Measurements from ENCODE around the gene USP6NL.
"Not testable (repeated sequence)": the region's sequence is repeated elsewhere in the genome, so short reads cannot be mapped to it uniquely, and the experiment has no call there.

Gene USP6NL

DNA sequence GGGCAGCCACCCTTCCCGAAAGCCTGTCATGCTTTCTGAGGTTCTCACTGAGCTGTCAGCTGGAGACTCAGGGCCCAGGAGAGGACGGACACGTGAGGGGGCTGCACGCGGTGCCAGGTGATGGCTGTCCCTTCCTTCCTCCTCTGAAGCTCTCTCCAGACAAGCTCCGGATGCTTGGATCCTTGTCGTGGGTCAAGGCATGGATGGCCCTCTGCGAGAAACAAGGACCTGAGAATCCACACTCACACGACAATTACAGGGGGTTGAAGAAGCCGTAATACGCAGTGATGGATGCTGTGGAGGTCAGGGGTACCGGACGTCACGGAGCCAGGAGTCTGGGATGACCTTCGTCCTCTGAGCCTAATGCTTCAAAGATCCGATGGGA is 170.3 kb downstream of the USP6NL start:
- no peak for DNase-seq

DNA sequence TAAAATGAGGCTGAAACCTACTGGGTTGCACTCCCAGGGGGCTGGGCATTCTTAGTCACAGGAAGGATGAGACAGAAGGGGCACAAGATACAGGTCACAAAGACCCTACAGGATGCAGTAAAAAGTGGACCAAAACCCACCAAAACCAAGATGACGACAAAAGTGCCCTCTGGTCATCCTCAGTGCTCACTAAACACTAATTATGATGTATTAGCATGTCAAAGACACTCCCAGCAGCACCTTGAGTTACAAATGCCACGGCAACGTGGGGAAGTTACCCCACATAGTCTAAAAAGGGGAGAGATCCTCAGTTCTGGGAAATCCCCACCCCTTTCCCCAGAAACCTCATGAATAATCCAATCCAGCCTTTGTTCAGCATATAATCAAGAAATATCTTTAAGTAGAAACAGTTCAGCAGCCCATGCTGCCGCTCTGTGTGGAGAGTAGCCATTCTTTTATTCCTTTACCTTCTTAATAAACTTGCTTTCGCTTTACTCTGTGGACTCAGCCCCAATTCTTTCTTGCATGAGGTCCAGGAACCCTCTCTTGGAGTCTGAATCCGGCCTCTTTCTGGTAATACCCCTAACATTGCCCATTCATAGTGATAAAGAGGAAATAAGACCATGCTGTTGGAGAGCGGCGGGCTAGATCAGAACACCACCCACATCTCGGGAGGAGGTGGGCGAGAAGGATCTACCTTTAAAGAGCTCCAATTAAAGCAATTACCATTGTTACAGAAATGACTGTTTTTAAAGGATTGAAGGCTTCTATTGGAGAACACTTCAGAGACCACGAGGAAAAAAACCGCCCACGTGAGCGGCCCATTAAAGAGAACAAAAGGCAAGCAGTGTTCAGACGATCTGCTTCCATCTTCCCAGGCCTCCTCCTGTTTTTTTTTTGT is 170.9 kb downstream of the USP6NL start:
- DNase-seq = peak; percentile 8

DNA sequence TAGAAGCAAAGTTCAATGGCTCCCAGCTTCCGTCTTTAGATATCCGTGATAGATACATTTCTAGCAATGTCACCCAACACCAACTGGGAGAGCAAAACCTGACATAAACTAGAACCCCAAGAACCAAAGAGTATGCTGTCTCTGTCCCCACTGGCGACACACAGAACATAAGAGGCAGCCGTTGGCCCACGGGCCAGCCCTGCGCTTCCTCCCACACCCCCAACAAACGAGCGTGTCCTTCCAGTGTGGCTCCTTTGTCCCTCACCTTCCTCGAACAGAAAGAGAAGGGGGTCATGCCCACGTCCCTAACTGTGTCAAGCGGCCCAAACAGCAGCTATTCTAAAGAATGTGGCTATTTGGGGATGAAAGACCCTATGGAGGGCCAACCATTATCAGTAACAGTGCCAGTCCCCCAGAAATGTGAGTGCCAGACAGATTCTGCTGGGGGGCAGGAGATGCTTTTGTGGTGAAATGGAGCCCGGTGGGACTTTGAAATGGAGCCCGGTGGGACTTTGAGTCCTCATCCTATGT is 171.9 kb downstream of the USP6NL start:
- no peak for DNase-seq

DNA sequence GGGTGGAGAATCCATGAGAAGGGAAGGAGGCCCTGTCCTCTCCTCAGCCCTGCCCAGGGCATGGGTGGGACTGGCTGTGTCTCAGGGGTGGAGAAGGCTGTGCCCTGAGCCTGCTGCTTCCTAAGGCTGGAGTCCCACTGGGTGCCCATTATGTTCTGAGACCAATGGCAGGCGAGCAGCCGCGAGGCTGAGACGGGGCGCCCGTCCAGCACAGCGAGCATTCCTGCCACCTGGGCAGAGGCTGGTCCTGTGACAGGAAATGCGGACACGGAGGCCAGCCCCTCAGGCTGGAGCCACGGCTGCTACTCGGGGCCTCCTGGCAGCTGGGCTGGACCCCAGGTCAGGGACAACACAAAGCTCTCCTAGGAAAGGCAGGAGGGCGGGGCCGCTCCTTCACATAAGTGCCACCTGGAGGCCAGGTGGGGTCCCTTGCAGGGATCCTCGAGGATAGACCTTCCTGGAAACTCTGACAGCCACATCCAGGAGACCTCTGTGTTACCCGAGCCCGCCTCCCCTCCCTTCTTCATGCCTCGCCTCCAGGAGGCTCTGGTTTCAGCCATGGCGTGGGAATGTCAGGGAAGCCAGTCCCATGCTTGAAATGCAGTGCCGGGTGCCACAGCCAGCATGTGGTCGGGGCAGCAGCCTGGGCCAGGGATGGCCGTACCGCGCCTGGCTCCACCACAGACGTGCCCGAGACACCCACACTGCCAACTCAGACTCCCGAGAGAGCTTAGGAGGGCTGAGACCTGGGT is 173.9 kb downstream of the USP6NL start:
- DNase-seq = no peak

DNA sequence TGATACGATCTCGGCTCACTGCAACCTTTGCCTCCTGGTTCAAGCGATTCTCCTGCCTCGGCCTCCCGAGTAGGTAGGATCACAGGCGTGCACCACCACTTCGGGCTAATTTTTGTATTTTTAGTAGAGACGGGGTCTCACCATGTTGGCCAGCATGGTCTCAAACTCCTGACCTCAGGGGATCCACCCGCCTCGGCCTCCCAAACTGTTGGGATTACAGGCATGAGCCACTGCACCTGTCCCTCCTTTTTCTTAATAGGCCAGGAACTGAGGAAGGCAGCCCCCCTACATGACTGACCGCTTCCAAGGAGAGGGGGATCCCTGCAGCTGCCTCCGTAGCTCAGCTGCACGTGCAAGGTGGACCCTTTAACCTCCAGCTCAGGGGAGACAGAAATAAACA is 175.0 kb downstream of the USP6NL start:
- not testable (repeated sequence) for DNase-seq

DNA sequence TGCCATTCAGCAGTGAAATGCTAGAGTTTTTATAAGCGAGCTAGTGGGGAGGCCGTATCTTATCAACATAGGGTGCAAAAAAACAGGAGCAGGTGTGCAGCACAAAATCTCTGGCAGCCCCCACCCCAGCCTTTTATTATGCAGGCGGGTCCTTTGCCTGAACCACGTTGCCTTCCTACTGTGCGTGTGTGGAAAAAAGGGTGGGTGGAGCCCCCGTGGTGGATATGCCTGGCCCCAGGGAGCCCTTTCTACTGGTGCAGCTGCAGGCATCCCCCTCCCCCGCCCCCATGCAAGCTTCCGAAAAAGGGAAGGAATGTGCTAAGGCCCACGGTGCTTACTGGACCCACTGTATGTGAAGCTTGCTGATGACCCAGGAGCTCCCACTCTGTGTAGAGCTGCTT is 175.9 kb downstream of the USP6NL start:
- no peak for DNase-seq

DNA sequence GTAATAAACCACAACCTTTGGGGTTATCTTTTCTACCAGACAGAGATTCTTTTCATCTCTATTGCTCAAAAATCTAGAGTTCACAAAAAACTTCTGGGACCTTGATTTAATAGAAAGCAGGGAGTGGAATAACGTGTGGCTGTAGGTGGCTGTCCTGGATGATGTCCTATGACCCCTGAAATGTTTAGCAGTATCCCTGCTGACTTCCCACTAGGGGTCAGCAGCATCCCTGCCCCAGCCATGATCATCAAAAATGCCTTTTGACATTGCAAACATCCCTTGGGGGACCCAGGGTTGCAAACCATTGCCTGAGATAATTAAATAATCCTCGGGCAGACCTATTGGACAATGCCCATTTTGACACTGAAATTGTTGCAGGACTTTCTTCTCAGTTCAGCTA is 177.1 kb downstream of the USP6NL start:
- no peak for DNase-seq

DNA sequence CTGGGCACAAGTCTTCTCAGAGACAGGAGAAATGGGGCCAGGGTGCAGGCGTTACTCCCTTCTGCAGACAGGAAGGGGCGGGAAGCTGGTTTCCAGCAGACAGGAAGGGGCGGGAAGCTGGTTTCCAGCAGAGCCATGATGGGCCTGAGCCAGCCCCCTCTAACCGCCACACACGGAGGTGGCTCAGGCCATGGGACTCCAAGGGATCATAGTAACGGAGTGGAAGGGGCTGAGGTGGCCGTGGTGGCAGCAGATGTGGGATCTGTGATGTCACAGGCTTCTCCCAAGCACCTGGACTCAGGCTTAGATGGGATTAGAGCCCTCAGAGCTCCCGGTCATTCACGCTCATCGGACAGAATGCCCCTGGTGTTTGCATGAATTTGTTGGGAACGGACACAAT is 177.8 kb downstream of the USP6NL start:
- DNase-seq = no peak

DNA sequence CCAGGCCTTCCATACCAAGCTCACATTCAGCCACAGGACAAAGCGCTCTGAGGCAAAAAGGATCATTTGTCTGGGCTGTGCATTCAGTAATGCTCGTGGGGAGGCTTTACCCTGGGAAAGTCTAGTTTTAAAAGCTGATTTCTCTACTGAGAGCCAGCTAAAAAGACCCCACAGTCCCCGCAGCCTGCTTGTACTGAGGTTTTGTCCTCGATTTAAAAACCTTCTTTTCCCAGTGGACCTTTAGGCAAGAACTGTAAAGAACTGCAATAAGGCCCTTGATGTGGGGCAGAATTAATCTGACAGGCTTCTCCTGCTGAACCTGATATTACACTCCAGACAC is 180.3 kb downstream of the USP6NL start:
- no peak for DNase-seq

DNA sequence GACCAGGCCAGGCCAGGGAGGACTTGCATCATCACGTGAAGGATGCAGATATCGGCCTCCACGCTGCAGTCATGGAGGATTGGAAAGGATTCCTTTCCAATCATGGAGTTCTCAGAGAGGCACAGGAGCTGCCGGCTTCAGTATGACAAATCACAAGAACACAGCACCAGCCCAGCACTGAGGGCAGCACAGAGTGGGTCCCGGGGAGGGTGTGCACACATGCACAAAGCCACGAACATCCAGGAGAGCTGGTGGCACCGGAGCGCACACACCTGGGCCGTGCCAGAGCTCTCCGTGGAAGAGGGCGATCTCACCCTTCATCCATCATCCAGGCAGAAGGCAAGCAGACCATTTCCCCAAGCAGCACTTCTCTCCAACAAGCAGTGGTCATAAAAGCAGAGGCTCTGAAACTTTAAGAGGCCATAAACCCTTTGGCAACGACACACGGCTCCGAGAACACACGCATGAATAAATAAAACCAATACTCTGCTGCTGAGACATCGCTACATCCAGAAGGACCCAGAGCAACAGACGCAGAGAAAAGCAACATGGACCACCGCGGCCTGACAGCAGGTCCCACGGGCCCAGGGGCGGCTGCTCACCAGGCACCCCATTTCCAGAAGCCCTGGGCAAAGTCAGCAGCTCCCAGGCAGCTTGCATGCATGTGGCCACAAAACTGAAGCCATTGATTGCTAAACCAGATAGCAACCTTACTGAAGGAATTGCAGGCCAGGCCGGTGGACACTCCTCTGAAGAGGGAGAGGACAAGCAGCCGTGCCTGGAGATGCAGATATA is 180.8 kb downstream of the USP6NL start:
- no peak for DNase-seq

DNA sequence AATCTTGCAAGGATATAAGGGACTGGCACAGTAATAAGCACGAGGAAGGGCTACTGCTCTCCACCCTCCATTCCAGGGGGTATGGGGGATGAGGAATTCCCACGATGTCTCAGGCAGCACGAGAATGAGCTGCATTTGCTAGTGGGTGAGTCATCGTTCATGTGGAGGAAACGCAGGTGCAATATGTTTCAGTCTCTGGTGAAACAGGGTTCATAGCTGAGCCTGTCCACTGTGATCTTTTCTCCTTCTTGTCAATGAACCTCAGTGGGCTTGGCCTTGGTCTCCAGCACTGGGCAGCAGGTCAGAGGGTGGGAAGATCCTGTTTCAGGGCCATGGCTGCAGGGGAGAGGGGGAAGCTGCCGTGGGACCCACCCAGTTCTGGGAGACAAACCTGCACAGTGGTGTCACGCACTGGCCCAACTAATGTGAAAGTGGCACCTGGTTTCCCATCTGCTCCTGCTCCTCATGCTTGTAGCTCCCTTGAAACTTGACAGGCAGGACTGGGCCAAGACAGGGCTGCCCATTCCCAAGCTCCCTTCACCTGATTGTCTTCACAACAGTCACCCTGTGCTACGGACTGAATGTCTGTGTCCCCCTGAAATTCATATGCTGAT is 181.9 kb downstream of the USP6NL start:
- DNase-seq = no peak

DNA sequence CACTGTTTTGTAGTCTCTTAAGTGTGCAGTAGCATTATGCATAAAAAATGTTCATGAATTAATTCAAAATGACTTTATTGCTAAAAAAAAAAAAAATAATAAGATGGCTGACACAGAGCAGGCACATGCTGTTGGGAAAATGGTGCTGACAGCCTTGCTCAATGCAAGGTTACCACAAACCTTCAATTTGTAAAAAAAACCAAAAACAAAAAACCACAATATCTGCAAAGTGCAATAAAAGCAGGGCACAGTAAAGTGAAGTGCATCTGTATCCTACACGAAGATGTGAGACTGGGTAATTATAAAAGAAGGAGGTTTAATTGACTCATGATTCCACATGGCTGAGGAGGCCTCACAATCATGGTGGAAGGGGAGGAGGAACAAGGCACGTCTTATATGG is 185.8 kb downstream of the USP6NL start:
- DNase-seq = no peak

DNA sequence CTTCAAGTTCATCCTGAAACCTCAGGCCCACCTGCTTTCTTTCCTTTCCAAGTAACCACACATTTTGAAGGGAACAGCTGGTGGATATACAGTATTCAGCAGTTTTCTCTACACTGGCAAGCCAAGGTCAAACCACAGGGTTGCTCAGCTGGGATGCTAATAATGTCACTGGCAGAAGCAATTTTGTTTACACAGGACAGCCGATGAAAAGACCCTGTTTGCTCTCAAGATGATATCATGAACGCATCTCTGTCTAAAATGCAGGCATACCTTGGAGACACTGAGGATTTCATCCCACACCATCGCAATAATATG is 186.2 kb downstream of the USP6NL start:
- no peak for DNase-seq

DNA sequence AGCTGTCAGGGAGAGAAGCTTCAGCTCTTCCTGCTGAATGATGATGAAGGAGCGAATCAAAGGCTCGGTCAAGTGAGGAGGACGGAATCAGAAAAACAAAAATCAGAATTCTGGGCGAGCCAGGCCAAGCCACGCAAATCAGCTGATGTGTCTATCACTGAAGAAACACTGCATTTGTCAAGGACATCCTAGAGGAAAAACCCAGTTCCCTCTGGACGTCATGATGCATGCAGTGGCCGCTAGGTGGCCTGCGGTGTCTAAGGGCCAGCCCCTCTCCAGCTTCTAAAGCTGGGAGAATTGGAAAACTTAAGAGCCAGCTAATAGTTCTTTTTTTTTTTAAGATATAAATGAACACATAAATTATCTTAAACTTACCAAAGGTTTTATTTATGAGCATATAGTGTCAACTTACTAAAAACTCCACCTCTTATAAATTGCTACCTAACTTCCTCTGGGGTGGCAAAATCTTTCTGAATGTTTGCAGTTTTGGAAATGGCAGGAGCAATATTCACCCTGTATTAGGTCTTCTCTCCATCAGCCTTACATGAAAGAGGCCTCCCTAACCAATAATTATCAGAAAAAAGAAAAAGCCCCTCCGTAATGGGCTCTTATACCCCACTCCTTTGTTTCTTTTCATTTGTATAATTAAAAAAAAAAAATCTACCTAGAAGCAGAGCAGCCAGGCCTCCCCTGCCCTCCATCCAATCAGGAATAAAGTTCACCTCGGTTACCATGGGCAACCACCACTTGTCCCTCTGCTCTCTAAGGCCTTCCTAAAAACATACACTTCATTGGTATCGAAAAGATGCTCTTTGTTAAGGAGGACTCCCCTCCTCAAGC is 186.8 kb downstream of the USP6NL start:
- no peak for DNase-seq

DNA sequence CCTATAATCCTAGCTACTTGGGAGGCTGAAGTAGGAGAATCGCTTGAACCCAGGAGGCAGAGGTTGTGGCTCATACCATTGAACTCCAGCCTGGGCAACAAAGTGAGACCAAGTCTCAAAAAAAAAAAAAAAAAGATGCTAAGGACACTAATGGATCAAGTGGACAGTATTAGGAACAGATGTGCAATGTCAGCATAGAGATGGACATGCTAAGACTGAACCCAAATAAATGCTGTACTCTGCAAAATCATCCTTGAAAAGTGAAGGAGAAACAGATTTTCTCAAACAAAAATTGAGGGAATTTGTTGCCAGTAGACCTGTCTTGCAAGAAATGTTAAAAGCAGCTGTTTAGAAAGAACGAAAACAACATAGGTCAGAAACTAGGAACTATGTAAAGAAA is 194.5 kb downstream of the USP6NL start:
- DNase-seq = no peak

DNA sequence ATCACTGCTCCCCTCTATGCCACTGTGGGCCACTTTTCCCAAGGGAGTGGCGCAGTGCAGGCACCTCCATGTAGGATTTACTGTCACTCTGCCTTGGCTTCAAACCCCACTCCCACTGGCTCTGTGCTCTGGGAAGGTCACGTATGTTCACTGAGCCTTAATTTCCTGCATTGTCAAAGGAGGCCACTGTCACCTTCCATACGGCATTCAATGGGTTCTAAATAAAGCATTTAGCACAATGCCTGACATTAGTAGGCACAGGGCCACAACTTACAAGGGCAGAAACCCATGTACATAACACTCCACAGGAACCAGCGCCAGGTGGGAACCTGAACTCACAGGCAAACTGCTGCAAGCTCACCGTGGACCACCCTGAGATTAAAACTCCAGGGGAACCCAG is 196.4 kb downstream of the USP6NL start:
- DNase-seq = no peak

DNA sequence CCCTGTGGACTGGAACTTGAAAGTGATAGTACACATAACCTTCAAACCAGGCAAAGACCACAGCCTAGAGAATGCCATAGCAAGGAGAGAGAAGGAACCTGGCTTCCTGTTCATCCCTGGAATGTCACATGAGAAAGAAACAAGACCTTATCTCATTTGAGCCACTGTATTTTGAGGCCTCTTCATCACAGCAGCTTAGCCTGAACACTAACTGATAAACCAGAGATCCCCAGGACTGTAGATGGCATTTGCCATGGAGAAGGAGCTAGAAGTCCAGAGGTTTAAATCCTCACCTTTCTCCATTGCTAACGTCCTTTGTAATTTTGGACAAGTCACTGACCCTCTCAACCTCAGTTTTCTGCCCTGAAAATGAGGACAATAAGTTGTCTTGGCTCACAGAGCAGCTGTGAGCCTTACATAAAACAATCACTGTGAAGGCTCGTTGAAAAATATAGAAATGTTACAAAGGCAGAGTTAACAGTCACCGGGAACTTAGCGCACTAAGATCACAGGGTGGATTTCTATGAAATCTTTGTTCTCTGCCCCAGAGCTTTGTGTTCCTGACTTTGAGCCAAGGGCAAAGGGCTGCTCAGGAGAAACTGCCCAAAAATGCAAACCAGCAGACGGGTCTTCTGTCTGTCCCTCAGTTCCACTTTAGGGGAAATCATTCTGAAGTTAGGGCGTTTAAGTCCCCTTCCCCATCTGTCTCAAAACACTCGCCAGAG is 197.0 kb downstream of the USP6NL start:
- DNase-seq = no peak

DNA sequence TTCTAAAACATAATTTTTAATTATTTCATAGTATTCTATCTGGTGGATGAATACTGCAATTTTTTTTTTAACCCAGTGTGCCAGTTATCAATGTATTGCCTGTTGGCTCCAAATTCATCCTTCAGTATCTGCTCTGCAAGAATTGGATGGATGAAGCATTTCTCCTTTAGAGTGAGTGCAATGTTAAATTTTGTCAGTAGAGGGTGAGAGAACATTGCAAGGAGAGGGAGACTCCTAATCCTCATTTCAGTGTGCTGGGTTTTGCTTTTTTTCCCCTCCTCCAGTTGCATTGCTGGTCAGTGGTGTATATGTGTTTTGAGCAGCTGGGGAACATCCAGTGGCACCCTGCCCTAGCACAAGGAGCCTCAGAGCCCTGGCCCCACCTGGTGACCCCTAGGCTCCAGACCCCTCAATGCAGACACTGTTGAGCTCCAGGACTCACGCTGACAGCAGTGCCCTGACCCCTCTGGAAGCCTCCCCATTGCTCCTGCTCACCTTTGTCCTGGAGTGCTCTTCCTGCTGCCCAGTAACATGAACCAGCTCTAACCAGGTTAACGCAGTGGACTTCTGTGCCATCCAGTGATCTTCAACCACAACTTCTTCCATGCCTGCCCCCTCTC is 199.4 kb downstream of the USP6NL start:
- no peak for DNase-seq

DNA sequence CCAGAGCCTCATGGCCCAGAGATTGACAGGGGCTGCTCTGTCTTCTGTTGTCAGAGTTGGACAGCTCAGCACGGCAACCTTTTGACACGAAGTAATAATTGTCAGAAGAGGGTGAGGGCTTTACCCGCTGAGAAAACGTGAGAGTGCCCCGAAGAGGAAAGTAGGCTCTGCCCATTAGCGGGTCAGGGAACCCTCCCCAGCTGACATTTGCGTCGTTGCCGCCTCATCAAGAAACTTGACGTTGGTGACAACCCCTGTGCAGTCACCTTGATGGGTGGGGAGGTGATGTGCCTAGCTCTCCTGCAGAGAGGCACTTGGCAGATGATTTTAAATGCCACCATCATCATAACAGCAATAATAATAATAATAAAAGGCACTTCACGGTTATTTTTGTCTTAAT is 202.1 kb downstream of the USP6NL start:
- no peak for DNase-seq

DNA sequence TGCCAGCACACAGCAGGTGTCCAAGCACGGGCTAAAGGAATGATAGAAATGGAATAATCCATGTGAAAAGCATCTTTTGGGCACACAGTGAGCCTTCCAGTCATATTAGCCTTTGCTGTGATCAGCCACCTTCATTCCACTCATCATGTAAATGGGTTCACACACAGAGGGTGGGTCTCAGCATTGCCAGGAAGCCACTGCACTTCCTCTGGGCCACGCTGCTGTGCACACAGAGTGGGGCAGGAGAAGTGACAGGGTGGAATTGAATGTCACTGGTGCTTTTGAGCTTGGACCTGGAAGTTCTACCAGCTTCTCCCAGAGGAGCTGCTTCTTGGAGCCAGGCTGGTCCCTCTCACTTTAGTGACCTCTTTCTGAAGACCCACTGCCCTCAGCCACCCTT is 203.5 kb downstream of the USP6NL start:
- no peak for DNase-seq

DNA sequence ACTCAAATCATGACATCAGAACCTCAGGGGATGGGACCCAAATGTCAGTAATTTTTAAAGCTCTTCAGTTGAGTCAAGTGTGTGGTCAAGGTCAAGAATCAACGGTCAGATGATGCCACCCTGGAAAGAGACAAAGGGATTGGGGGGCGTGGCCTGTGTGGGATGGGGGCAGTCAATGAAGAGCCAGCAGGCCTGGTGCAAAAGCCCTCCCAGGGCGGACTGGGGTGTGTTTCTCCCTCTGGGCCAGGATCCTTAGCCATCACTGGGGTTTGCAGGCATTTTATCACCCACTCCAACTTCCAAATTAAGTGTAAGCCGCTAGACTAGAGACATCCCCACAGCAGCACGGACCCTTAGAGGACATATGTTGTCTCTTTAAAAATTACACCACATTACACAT is 204.7 kb downstream of the USP6NL start:
- DNase-seq = no peak

Measured in stimulated activated naive CD4-positive, alpha-beta T cell treated with Interleukin-2 at 50 U/mL for 16 hours (primary cell).